Esophagus (tissue), 2 donors: Measurements from ENCODE around the gene NVL. TPM values are rescaled to one million over a fixed set of nuclear protein-coding genes. Genes with fewer than 3 reads are reported as not detected.

ENCODE experiments used
- H3K27ac ChIP-seq, 2 donors: one replicate each; pipeline ENCODE4 v1.5.1; 2013; ENCODE audit warnings: low read depth in 2 of 2, mild to moderate bottlenecking in 2 of 2, inconsistent platforms in 1 of 2, low read length in 1 of 2, moderate library complexity in 1 of 2
- H3K27me3 ChIP-seq, 2 donors: one replicate each; pipeline ENCODE4 v1.6.1; 2013; ENCODE audit warnings: low read length in 2 of 2, control low read depth in 1 of 2, mild to moderate bottlenecking in 1 of 2; ENCODE audit not compliant: insufficient read depth in 2 of 2, control insufficient read depth in 1 of 2
- H3K36me3 ChIP-seq, 2 donors: one replicate each; pipeline ENCODE4 v1.6.1; 2013; ENCODE audit warnings: low read length in 1 of 2; ENCODE audit not compliant: control insufficient read depth in 2 of 2, insufficient read depth in 2 of 2
- H3K4me1 ChIP-seq, 2 donors: one replicate each; pipeline ENCODE4 v1.6.1; 2013; ENCODE audit warnings: low read length in 1 of 2; ENCODE audit not compliant: control insufficient read depth in 2 of 2, insufficient read depth in 2 of 2
- H3K4me3 ChIP-seq, 2 donors: one replicate each; pipeline ENCODE4 v1.5.1; 2013; ENCODE audit warnings: low read length in 2 of 2, mild to moderate bottlenecking in 2 of 2, low read depth in 1 of 2, moderate library complexity in 1 of 2
- H3K9me3 ChIP-seq, 2 donors: one replicate each; pipeline ENCODE4 v1.6.1; 2013; ENCODE audit warnings: mild to moderate bottlenecking in 2 of 2, low read depth in 1 of 2, low read length in 1 of 2, moderate library complexity in 1 of 2; ENCODE audit not compliant: control insufficient read depth in 2 of 2, insufficient read depth in 1 of 2
- WGBS, 2 donors: extraction: QIAGEN DNeasy Blood & Tissue Kit; methylation state at CpG; one replicate each; pipeline ENCODE4 v1.1.7; 2013; 5-methylcytosine and 5-hydroxymethylcytosine counted together
- polyA plus RNA-seq, 2 donors: library from polyadenylated mRNA; stranded (reverse); fragments of 200-250 nt; gene quantifications; one replicate each; pipeline ENCODE4 v1.2.3, GENCODE V29; 2013
- donor health status: healthy with polysubstance abuse.
- donor health status: Bipolar disorder and iron deficiency.

Gene NVL
- polyA plus RNA-seq, 2 donors: 11.4 to 20.1 TPM

- H3K9me3 ChIP-seq: no peaks in the 10 kb centered on the region
- H3K36me3 ChIP-seq: no peaks in the 10 kb centered on the region
- H3K27ac ChIP-seq: peak overlapping the region; percentile 52 to 58
- no peak overlapping the region for H3K4me3 ChIP-seq
- WGBS, 2 donors: 23 to 30% methylated on average over 4 of the region's 4 CpGs
- peaks cover 2 to 5% of the 10 kb centered on the region in 2 donors for H3K4me1 ChIP-seq
- H3K27me3 ChIP-seq: no peaks in the 10 kb centered on the region
Measured at GRCh38 chr1:224205438-224205840, 124.5 kb downstream of the NVL start.

GRCh38 chr1:224203243-224204016 lies 126.5 kb downstream of the NVL start:
- peaks cover 2 to 5% of the 10 kb centered on the region in 2 donors for H3K4me1 ChIP-seq
- WGBS, 2 donors: 55 to 61% methylated on average over 8 of the region's 8 CpGs

GRCh38 chr1:224201853-224202252 lies 128.1 kb downstream of the NVL start:
- H3K4me1 ChIP-seq: peaks cover 2 to 10% of the 10 kb centered on the region in 2 donors

More at GRCh38 chr1:224203243-224204016, 126.5 kb downstream of the NVL start:
- Histone ChIP-seq H3K27me3 (no peaks in the 10 kb centered on the region), H3K4me3 (no peak overlapping the region), H3K36me3 (no peaks in the 10 kb centered on the region), H3K9me3 (no peaks in the 10 kb centered on the region), H3K27ac (peak overlapping the region in 1 of 2 donors; percentile 20)

GRCh38 chr1:224201383-224201782 lies 128.6 kb downstream of the NVL start:
- Histone ChIP-seq H3K36me3 (no peaks in the 10 kb centered on the region), H3K4me1 (peaks cover 2 to 10% of the 10 kb centered on the region in 2 donors), H3K27me3 (no peaks in the 10 kb centered on the region), H3K27ac (no peak overlapping the region), H3K9me3 (no peaks in the 10 kb centered on the region), H3K4me3 (no peak overlapping the region)
- WGBS, 2 donors: 74 to 77% methylated on average over 5 of the region's 5 CpGs

More at GRCh38 chr1:224201853-224202252, 128.1 kb downstream of the NVL start:
- Histone ChIP-seq H3K9me3 (no peaks in the 10 kb centered on the region), H3K27me3 (no peaks in the 10 kb centered on the region), H3K36me3 (no peaks in the 10 kb centered on the region), H3K27ac (no peak overlapping the region), H3K4me3 (no peak overlapping the region)
- WGBS, 2 donors: 83 to 89% methylated on average over 4 of the region's 4 CpGs

- no peaks in the 10 kb centered on the region for H3K9me3 ChIP-seq
- WGBS, 2 donors: 57 to 58% methylated on average over 2 of the region's 2 CpGs
- peaks cover 2 to 7% of the 10 kb centered on the region in 2 donors for H3K4me1 ChIP-seq
- peak overlapping the region in 1 of 2 donors; percentile 3 for H3K27ac ChIP-seq
- no peaks in the 10 kb centered on the region for H3K36me3 ChIP-seq
- no peak overlapping the region for H3K4me3 ChIP-seq
- no peaks in the 10 kb centered on the region for H3K27me3 ChIP-seq
Measured at GRCh38 chr1:224199679-224200078, 130.3 kb downstream of the NVL start.

- Histone ChIP-seq H3K36me3 (no peaks in the 10 kb centered on the region), H3K27me3 (no peaks in the 10 kb centered on the region), H3K9me3 (no peaks in the 10 kb centered on the region), H3K27ac (peak overlapping the region; percentile 2 to 11), H3K4me1 (peaks cover 2 to 5% of the 10 kb centered on the region in 2 donors), H3K4me3 (no peak overlapping the region)
- WGBS, 2 donors: 47 to 75% methylated on average over 4 of the region's 4 CpGs
Measured at GRCh38 chr1:224198572-224198971, 131.4 kb downstream of the NVL start.

GRCh38 chr1:224196813-224197600 lies 133.0 kb downstream of the NVL start:
- no peaks in the 10 kb centered on the region for H3K9me3 ChIP-seq
- peak overlapping the region; percentile 6 to 30 for H3K27ac ChIP-seq
- H3K4me1 ChIP-seq: peaks cover 0 to 5% of the 10 kb centered on the region in 2 donors
- 43 to 44% methylated on average over 5 of the region's 5 CpGs for WGBS, 2 donors
- no peak overlapping the region for H3K4me3 ChIP-seq
- no peaks in the 10 kb centered on the region for H3K27me3 ChIP-seq
- H3K36me3 ChIP-seq: no peaks in the 10 kb centered on the region

GRCh38 chr1:224193319-224193966 lies 136.5 kb downstream of the NVL start:
- 90 to 91% methylated on average over 8 of the region's 8 CpGs for WGBS, 2 donors
- Histone ChIP-seq H3K27me3 (no peaks in the 10 kb centered on the region), H3K36me3 (no peaks in the 10 kb centered on the region), H3K4me1 (peaks cover 0 to 5% of the 10 kb centered on the region in 2 donors), H3K9me3 (no peaks in the 10 kb centered on the region), H3K4me3 (no peak overlapping the region), H3K27ac (no peak overlapping the region)

- 59 to 66% methylated on average over 5 of the region's 5 CpGs for WGBS, 2 donors
- no peaks in the 10 kb centered on the region for H3K27me3 ChIP-seq
- H3K4me3 ChIP-seq: no peak overlapping the region
- no peaks in the 10 kb centered on the region for H3K36me3 ChIP-seq
- no peaks in the 10 kb centered on the region for H3K9me3 ChIP-seq
- peaks cover 0 to 2% of the 10 kb centered on the region in 2 donors for H3K4me1 ChIP-seq
- no peak overlapping the region for H3K27ac ChIP-seq
Measured at GRCh38 chr1:224192082-224192788, 137.7 kb downstream of the NVL start.
